ENCODE measurements around the gene BATF3.

- no peak for TF ChIP-seq CTCF (IDR thresholded peaks at IDR 0.05)
- no peak for TF ChIP-seq POLR2A (IDR thresholded peaks at IDR 0.05)
Measured at GRCh38 chr1:212689196-212689725, 10.4 kb downstream of the BATF3 start.
